Adrenal gland (tissue), 5 donors: ENCODE data around the gene SIVA1.

Experiments
- POLR2A ChIP-seq, 2 donors: fragments of 450-650 bp; IDR thresholded peaks; one replicate each; pipeline ENCODE4 v1.6.1; 2017; ENCODE audit warnings: antibody characterized with exemption in 2 of 2, mild to moderate bottlenecking in 2 of 2, moderate library complexity in 1 of 2
- TF ChIP-seq, protein P1 (sequence below), 6 experiments: fragments of 450-650 bp in 4 of 6; fragments of 200-600 bp in 2 of 6; sonication (generic) in 1 of 6; IDR thresholded peaks; 1 replicate in 5 of 6; 2 replicates in 1 of 6; pipeline versions ENCODE4 v1.5.1 to v1.8.0; 2016 to 2021; ENCODE audit warnings: antibody characterized with exemption in 6 of 6, mild to moderate bottlenecking in 2 of 6, moderate library complexity in 1 of 6
- donor health status: DM: no; HTN: no; CAD: no.

GRCh38 chr14:104800771-104801519, 48.0 kb downstream of the SIVA1 start, which contains the start of gene ZBTB42:
- TF ChIP-seq, protein P1, sequence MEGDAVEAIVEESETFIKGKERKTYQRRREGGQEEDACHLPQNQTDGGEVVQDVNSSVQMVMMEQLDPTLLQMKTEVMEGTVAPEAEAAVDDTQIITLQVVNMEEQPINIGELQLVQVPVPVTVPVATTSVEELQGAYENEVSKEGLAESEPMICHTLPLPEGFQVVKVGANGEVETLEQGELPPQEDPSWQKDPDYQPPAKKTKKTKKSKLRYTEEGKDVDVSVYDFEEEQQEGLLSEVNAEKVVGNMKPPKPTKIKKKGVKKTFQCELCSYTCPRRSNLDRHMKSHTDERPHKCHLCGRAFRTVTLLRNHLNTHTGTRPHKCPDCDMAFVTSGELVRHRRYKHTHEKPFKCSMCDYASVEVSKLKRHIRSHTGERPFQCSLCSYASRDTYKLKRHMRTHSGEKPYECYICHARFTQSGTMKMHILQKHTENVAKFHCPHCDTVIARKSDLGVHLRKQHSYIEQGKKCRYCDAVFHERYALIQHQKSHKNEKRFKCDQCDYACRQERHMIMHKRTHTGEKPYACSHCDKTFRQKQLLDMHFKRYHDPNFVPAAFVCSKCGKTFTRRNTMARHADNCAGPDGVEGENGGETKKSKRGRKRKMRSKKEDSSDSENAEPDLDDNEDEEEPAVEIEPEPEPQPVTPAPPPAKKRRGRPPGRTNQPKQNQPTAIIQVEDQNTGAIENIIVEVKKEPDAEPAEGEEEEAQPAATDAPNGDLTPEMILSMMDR (IDR thresholded peaks at IDR 0.05), result peak in 1 of 6 experiments; percentile 1
- peak in 1 of 2 donors; percentile 54 for TF ChIP-seq POLR2A (IDR thresholded peaks at IDR 0.05)
